ENCODE data around the gene AATK. TPM values are rescaled to one million over a fixed set of nuclear protein-coding genes. Genes with fewer than 3 reads are reported as not detected.

Gene AATK
- total and polyA plus RNA-seq, 4 donors = 9.6 to 54.6 (median 23.7) TPM

- H3K4me1 ChIP-seq (ENCODE audit: control insufficient read depth in 5 of 5, insufficient read depth in 5 of 5, low read length in 5 of 5) = no peaks in the 10 kb centered on the region
- DNase-seq (peak in 1 of 3 donors; percentile 13), ATAC-seq (ENCODE audit: insufficient read depth, low FRiP score) (no peak)
- no peak overlapping the region for H3K4me3 ChIP-seq
- H3K9me3 ChIP-seq (ENCODE audit: control insufficient read depth in 4 of 4, insufficient read depth in 3 of 4, low read length in 3 of 4) = peaks cover 0 to 3% (median 0%) of the 10 kb centered on the region in 4 donors
- H3K27ac ChIP-seq (ENCODE audit: low read depth in 1 of 2, low read length in 1 of 2) = no peak overlapping the region
- 82 to 91% methylated on average over 12 of the region's 12 CpGs for WGBS, 2 donors
- no peak for TF ChIP-seq CTCF (IDR thresholded peaks at IDR 0.05; ENCODE audit: control extremely low read depth, extremely low read depth)
- H3K27me3 ChIP-seq (ENCODE audit: control insufficient read depth in 3 of 3, insufficient read depth in 3 of 3, low read length in 2 of 3) = peaks cover 0 to 4% (median 0%) of the 10 kb centered on the region in 3 donors
- H3K36me3 ChIP-seq (ENCODE audit: control insufficient read depth in 4 of 4, insufficient read depth in 4 of 4, low read length in 4 of 4) = no peaks in the 10 kb centered on the region
- H3K9ac ChIP-seq (ENCODE audit: insufficient read depth in 1 of 2, low read length in 2 of 2) = no peak overlapping the region
Observed at GRCh38 chr17:81179861-81180260, 13.8 kb upstream of the AATK start.

GRCh38 chr17:81179220-81179619 lies 13.2 kb upstream of the AATK start:
- 81 to 93% methylated on average over 9 of the region's 9 CpGs for WGBS, 2 donors
- no peaks in the 10 kb centered on the region for H3K36me3 ChIP-seq (ENCODE audit: control insufficient read depth in 4 of 4, insufficient read depth in 4 of 4, low read length in 4 of 4)
- no peaks in the 10 kb centered on the region for H3K4me1 ChIP-seq (ENCODE audit: control insufficient read depth in 5 of 5, insufficient read depth in 5 of 5, low read length in 5 of 5)
- DNase-seq (no peak), ATAC-seq (ENCODE audit: insufficient read depth, low FRiP score) (no peak)
- no peak for TF ChIP-seq CTCF (IDR thresholded peaks at IDR 0.05; ENCODE audit: control extremely low read depth, extremely low read depth)
- H3K9ac ChIP-seq (ENCODE audit: insufficient read depth in 1 of 2, low read length in 2 of 2) = no peak overlapping the region
- H3K27ac ChIP-seq (ENCODE audit: low read depth in 1 of 2, low read length in 1 of 2) = no peak overlapping the region
- peaks cover 0 to 4% (median 0%) of the 10 kb centered on the region in 3 donors for H3K27me3 ChIP-seq (ENCODE audit: control insufficient read depth in 3 of 3, insufficient read depth in 3 of 3, low read length in 2 of 3)
- H3K9me3 ChIP-seq (ENCODE audit: control insufficient read depth in 4 of 4, insufficient read depth in 3 of 4, low read length in 3 of 4) = peaks cover 0 to 3% (median 0%) of the 10 kb centered on the region in 4 donors
- H3K4me3 ChIP-seq = no peak overlapping the region

DNA sequence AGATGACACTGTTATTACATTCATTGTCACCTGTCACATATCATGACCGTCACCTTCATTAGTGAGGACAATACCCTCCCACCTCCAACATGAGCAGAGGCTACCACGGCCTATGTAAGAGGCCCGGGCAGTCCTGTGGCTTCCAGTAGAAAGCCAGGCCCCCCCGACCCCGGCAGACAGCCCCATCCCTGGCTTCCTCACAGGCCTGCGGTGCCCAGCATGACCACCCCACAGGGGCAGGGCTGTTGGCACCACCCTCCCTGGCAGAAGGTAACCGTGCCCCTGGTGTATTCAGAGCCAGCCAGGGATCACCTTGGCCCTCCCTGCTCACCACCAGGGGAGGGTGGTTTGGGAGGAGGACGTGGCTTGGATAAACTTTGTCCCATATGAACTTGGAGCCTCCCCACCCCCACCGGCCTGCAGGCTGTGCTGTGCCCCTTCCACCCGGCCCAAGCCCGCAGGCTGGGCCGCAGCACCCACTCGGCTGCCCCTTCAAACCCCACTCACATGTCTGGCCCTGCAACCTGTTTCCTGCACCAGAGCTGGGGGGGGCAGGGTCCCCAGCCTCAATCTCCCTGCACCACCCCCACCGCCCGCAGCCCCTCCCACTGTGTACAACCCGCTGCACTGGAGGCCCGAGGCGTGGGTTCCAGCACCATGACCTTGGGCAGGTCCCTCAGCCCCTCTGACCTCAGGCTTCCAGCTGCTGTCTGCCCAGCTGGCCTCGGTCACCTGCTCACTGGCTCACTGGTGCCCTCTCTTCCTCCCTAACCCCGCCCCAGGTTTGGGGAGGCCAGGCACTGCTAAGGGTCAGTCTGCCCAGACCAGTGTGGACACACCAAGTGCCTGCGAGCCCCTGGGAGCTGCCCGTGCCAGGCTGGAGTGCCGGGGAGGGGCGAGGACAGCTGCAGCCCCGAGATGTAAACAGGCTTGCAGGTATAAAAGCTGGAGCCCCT lies 12.4 kb upstream of the AATK start:
- Histone ChIP-seq H3K36me3 (ENCODE audit: control insufficient read depth in 4 of 4, insufficient read depth in 4 of 4, low read length in 4 of 4) (no peaks in the 10 kb centered on the region), H3K4me3 (no peak overlapping the region), H3K9me3 (ENCODE audit: control insufficient read depth in 4 of 4, insufficient read depth in 3 of 4, low read length in 3 of 4) (peaks cover 0 to 3% (median 0%) of the 10 kb centered on the region in 4 donors), H3K9ac (ENCODE audit: insufficient read depth in 1 of 2, low read length in 2 of 2) (no peak overlapping the region), H3K27me3 (ENCODE audit: control insufficient read depth in 3 of 3, insufficient read depth in 3 of 3, low read length in 2 of 3) (peaks cover 0 to 4% (median 0%) of the 10 kb centered on the region in 3 donors), H3K27ac (ENCODE audit: low read depth in 1 of 2, low read length in 1 of 2) (no peak overlapping the region), H3K4me1 (ENCODE audit: control insufficient read depth in 5 of 5, insufficient read depth in 5 of 5, low read length in 5 of 5) (no peaks in the 10 kb centered on the region)
- ATAC-seq (ENCODE audit: insufficient read depth, low FRiP score) (no peak), DNase-seq (no peak)
- WGBS, 2 donors = 88 to 94% methylated on average over 20 to 25 of the region's 25 CpGs
- no peak for TF ChIP-seq CTCF (IDR thresholded peaks at IDR 0.05; ENCODE audit: control extremely low read depth, extremely low read depth)
